ENCODE results near the gene KRTAP10-1. TPM values are rescaled to one million over a fixed set of nuclear protein-coding genes. Genes with fewer than 3 reads are reported as not detected.
"Not testable (repeated sequence)": the region's sequence is repeated elsewhere in the genome, so short reads cannot be mapped to it uniquely, and the experiment has no call there.

The KRTAP10-1 gene
- total RNA-seq, 1 experiment from 2014 or later = not detected

DNA sequence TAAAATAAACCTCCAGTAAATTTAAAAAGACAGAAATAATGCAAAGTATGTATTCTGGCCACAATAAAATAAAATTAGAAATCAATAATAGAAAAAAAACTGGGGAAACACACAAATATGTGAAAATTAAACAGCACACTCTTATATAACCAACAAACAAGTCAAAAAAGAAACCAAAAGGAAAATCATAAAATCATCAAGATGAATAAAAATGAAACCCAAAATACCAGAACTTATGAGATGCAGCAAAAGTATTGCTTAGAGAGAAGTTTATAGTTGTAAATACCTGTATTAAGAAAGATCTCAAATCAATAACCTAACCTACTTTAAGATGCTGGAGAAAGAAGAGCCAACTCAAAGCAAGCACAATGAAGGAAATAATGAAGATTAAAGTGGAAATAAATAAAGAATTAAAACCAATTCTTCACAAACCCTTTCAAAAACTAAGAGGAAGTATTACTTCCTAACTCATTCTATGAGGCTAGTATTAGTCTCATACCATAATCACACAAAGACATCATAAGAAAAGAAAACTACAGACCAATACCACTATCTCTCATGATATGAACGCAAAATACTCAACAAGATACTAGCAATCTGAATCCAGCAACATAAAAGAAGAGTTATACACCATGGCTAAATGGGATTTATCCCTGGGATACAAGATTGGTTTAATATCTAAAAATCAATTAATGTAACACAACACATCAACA is 25.0 kb upstream of the KRTAP10-1 start:
- CTCF ChIA-PET = interaction anchor here (0.6 kb wide), 1 partner anchor 42 kb away, joined by 3 read pairs; no protein-coding TSS in a partner anchor
- BruUV-seq (replicated peaks) = no TSS peak
- Mint-ChIP-seq H3K4me3 (ENCODE audit: unreplicated experiment) (no peak overlapping the region), H3K27ac (ENCODE audit: low read depth, unreplicated experiment) (no peak overlapping the region), H3K36me3 (ENCODE audit: insufficient read depth, unreplicated experiment) (no peaks in the 10 kb centered on the region), H3K9me3 (ENCODE audit: unreplicated experiment) (peaks cover 7% of the 10 kb centered on the region), H3K4me1 (ENCODE audit: insufficient read depth, unreplicated experiment) (no peaks in the 10 kb centered on the region), H3K27me3 (ENCODE audit: insufficient read depth, unreplicated experiment) (peaks cover 15% of the 10 kb centered on the region)
- intact Hi-C loops (cut with micrococcal nuclease) = no loop called here
- no peak for DNase-seq (ENCODE audit: unreplicated experiment)
- TF ChIP-seq, protein P1, sequence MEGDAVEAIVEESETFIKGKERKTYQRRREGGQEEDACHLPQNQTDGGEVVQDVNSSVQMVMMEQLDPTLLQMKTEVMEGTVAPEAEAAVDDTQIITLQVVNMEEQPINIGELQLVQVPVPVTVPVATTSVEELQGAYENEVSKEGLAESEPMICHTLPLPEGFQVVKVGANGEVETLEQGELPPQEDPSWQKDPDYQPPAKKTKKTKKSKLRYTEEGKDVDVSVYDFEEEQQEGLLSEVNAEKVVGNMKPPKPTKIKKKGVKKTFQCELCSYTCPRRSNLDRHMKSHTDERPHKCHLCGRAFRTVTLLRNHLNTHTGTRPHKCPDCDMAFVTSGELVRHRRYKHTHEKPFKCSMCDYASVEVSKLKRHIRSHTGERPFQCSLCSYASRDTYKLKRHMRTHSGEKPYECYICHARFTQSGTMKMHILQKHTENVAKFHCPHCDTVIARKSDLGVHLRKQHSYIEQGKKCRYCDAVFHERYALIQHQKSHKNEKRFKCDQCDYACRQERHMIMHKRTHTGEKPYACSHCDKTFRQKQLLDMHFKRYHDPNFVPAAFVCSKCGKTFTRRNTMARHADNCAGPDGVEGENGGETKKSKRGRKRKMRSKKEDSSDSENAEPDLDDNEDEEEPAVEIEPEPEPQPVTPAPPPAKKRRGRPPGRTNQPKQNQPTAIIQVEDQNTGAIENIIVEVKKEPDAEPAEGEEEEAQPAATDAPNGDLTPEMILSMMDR (IDR thresholded peaks at IDR 0.05; ENCODE audit: unreplicated experiment) = no peak
- POLR2A ChIA-PET = no interaction called here

DNA sequence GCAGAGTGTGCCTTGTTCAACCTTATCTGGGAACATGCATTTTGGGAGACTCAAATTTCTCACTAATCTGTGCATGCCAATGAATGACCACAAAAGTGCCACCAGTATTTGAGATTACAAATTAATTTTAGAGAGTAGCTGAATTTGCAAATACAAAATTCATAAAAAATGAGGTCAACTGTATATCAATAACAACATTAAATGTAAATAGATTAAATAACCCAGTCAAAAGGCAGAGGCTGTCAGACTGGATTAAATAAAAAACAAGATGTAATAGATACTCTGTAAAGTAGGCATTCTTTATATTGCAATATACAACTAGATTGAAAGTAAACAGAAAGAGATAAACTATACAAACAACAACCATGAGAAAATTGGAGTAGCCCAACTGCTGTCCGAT is 24.1 kb upstream of the KRTAP10-1 start:
- no peak for DNase-seq (ENCODE audit: unreplicated experiment)
- H3K27me3 Mint-ChIP-seq (ENCODE audit: insufficient read depth, unreplicated experiment) = peaks cover 23% of the 10 kb centered on the region
- ChIA-PET POLR2A (no interaction called here), CTCF (interaction anchor here (0.6 kb wide), 1 partner anchor 598 kb away, joined by 3 read pairs; no protein-coding TSS in a partner anchor)
- TF ChIP-seq, protein P1 (IDR thresholded peaks at IDR 0.05; ENCODE audit: unreplicated experiment) = no peak
- no TSS peak for BruUV-seq (replicated peaks)
- H3K27ac Mint-ChIP-seq (ENCODE audit: low read depth, unreplicated experiment) = no peak overlapping the region
- intact Hi-C loops (cut with micrococcal nuclease) = no loop called here
- peaks cover 7% of the 10 kb centered on the region for H3K9me3 Mint-ChIP-seq (ENCODE audit: unreplicated experiment)
- no peak overlapping the region for H3K4me3 Mint-ChIP-seq (ENCODE audit: unreplicated experiment)
- no peaks in the 10 kb centered on the region for H3K4me1 Mint-ChIP-seq (ENCODE audit: insufficient read depth, unreplicated experiment)
- H3K36me3 Mint-ChIP-seq (ENCODE audit: insufficient read depth, unreplicated experiment) = no peaks in the 10 kb centered on the region

DNA sequence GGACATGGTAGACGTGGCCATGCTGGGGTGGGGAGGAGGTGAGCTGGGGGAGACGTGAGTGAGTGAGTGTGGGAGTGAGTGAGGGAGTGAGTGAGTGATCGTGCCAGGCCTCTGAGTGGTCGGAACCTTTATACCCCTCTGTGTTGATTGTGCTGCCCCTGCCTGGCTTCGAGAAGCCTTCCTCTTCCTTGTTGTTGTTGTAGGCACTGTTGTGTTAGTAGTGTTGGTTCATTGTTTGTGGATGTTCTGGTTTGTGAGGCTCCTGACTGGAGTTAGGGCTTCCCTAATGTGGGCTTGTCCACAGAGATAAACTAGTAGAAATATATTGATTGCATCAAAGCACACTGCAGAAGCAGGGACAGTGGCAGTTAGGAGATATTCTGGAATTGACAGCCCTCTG is 18.7 kb upstream of the KRTAP10-1 start, which contains the start of gene KRTAP10-3:
Gene KRTAP10-3, minus strand, starts transcription at position 101 of the 400 bp plus-strand sequence. Its CDS starts 80 bp downstream, at position 21.
- intact Hi-C loops (cut with micrococcal nuclease) = no loop called here
- BruUV-seq (replicated peaks) = no TSS peak
- Mint-ChIP-seq H3K27me3 (ENCODE audit: insufficient read depth, unreplicated experiment) (peaks cover 65% of the 10 kb centered on the region), H3K4me3 (ENCODE audit: unreplicated experiment) (no peak within 1 kb of the TSS), H3K27ac (ENCODE audit: low read depth, unreplicated experiment) (no peak within 1 kb of the TSS), H3K36me3 (ENCODE audit: insufficient read depth, unreplicated experiment) (no peaks in the 10 kb centered on the region), H3K9me3 (ENCODE audit: unreplicated experiment) (peaks cover 11% of the 10 kb centered on the region), H3K4me1 (ENCODE audit: insufficient read depth, unreplicated experiment) (no peaks in the 10 kb centered on the region)
- TF ChIP-seq, protein P1 (IDR thresholded peaks at IDR 0.05; ENCODE audit: unreplicated experiment) = no peak
- CTCF ChIA-PET = no interaction called here
- POLR2A ChIA-PET = no interaction called here
- no peak for DNase-seq (ENCODE audit: unreplicated experiment)

DNA sequence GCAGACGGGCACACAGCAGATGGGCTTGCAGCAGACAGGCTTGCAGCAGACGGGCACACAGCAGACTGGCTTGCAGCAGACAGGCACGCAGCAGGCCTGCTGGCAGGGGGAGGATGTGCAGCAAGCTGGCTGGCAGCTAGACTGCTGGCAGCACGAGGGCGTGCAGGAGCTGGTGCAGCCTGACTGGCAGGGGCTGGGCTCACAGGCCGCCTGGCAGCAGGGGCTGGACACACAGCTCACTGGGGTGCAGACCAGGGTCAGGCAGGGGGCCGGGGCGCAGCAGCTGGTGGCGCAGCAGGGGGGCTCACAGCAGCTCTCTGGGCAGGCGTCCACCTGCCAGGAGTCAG is 18.3 kb upstream of the KRTAP10-1 start:
- H3K4me1 Mint-ChIP-seq (ENCODE audit: insufficient read depth, unreplicated experiment); H3K4me3 Mint-ChIP-seq (ENCODE audit: unreplicated experiment); POLR2A ChIA-PET; CTCF ChIA-PET; H3K27ac Mint-ChIP-seq (ENCODE audit: low read depth, unreplicated experiment); BruUV-seq (replicated peaks); DNase-seq (ENCODE audit: unreplicated experiment); intact Hi-C loops (cut with micrococcal nuclease); H3K36me3 Mint-ChIP-seq (ENCODE audit: insufficient read depth, unreplicated experiment): not testable (repeated sequence)
- H3K27me3 Mint-ChIP-seq (ENCODE audit: insufficient read depth, unreplicated experiment) = peaks cover 69% of the 10 kb centered on the region
- H3K9me3 Mint-ChIP-seq (ENCODE audit: unreplicated experiment) = peaks cover 11% of the 10 kb centered on the region

Data from MCF 10A (cell line).